Activated gamma-delta T cell treated with anti-CD3 and anti-CD28 coated beads, Interleukin-2, amount 50 U/mL, for 16 hours (primary cell): Measurements from ENCODE around the gene AGA.

ENCODE experiments used
- DNase-seq: peaks from one replicate; pipeline ENCODE4 v3.0.0-alpha.2; 2020; ENCODE audit warnings: low read depth

Gene AGA

DNA sequence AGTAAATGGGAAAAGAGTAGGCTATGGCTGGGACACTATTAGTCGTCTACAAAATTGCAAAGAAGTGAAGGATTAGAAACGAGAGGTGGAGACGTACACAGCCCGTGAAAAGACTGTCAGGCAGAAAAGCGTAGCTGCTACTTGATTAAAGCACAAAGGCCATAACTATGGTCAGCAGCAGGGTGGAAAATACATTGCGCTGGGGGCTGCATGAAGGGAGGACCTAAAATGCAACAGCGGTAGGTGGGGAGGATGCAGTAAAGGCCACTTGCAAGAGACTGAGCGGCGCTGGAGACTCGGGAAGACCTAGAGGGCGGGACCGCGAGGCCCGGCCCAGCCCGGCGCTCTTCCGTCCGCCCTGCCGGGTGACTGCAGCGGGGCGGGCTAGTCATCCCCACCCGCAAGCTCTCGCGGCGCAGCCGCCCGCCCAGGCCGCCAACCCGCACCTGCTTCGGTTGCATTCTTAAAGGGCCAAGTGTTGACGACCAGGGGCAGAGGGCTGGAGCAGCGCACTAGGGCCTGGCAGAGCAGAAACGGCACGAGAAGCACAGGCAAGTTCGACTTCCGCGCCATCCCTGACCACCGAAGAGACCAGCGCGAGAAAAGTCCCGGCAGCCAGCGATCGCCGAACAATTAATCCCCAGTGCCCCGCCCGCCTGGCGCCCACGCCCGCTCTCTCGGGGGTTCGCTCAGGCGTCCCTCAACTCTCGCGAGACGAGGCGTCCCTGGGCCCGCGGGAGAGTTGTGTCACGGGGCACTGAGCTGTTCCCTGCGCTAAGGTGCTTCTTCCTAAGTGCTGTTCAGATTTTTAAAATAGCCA is at the start of gene AGA:
AGA (minus strand) TSS at position 635 of the 820 bp plus-strand sequence; CDS start at position 573, 62 bp downstream.
- DNase-seq = peak; percentile 94

GRCh38 chr4:177492022-177492421 is 49.8 kb upstream of the AGA start:
- DNase-seq = no peak

- DNase-seq = no peak
Measured at GRCh38 chr4:177490769-177491168, 48.5 kb upstream of the AGA start.

- DNase-seq = no peak
Measured at GRCh38 chr4:177489471-177490246, 47.4 kb upstream of the AGA start.

DNA sequence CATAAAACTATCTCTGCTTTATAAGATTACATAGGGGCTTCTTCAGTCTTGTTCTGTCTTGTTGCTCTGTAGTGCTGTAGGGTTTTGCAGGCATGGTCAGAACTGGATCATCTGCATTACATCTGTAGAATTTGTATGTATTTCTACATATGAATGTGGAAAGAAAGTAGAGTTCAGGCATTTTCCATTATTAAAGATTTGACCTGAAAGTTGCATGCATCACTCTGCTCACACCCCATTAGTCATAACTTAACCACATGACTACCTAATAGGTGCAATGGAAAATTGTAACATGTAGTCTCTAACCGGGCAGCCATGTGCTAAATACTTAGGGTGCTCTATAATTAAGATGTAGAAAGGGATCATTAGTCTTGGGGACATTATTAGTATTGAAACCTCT is 45.7 kb upstream of the AGA start:
- no peak for DNase-seq

GRCh38 chr4:177485528-177485927 is 43.3 kb upstream of the AGA start:
- DNase-seq = no peak

DNA sequence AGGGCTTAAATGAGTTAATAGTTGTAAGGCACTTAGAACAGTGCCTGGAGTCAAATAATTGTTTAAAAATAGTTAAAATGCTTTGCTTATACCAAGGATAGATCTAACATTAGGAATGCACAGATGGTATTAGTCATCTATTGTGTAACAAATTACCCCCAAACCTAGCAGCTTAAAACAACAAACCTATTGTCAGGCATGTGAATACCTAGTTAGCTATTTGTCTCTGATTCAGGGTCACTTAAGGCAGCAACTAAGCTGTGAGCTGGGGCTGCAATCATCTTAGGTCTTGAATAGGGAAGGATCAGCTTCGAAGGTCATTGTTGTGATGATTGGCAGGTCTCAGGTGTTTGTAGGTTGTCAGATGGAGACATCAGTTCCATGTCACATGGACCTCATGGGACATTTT is 42.4 kb upstream of the AGA start:
- no peak for DNase-seq

DNA sequence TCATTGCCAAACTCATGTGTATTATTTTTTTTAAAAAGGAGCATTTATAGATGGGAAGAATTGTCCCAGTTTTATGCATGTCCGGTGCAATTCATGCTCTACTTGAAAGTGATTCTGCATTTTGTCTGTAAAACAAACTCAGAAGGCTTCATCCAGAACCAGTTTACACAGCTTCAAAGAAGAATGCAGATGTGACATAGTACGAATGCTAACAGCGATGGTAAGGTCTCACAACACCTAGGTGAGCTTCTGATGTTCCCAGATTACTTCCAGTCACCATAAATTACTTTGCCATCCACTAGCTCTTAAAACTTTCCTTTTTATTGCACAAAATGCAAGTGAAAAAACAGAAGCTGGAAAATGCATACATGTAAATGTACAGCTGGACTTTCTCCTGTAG is 41.5 kb upstream of the AGA start:
- DNase-seq = no peak

DNA sequence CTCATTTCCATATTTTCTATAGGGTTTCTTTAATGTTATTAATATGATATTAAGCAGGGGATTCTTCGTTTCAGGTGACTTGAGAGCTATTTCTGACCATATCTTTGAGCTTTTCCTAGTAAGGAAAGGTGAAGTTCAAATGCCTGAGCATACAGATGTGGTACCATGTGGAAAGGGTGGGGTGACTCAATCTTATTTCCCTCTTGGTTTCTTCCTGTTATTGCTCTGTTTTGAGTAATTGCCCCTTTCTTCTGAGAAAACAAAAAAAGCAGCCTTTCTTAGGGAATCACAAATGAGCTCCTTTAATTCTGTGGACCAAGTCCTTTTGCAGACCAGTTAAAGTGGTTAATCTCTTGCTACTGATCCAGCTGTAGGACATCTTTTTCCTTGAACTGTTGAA is 41.0 kb upstream of the AGA start:
- DNase-seq = no peak

- no peak for DNase-seq
Measured at GRCh38 chr4:177482367-177482766, 40.1 kb upstream of the AGA start.

DNA sequence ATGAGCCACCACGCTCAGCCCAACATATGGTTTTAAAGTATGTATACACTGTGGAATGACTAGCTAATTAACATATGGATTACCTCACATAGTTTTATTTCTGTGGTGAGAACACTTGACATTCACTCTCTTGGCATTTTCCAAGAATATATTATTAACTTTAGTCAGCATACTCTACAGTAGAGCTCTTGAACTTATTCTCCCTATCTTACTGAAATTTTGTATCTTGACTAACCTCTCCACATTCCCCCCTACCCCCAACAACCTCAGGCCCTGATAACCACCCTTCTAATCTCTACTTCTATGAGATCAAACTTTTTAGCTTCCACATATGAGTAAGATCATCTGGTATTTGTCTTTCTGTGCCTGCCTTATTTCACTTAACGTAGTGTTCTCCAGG is 38.6 kb upstream of the AGA start:
- DNase-seq = no peak

DNA sequence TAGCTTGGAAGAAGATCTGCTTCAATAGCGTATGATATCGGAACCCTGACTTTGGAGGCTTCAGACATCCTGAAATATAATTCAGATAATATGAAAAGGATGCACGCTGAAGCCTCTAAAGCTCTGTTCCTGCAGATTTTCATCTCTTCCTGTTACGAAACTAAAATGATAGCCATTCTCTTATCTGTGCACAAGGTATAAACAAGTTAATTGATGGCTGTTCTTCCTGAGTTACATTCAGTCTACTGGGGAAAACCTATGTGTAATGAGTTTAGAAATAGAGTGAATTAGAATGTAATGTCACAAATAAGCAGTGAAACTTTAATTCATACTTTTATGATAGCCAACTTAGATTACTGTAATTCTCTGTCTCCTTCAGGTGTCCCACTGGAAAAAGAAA is 36.8 kb upstream of the AGA start:
- no peak for DNase-seq

DNA sequence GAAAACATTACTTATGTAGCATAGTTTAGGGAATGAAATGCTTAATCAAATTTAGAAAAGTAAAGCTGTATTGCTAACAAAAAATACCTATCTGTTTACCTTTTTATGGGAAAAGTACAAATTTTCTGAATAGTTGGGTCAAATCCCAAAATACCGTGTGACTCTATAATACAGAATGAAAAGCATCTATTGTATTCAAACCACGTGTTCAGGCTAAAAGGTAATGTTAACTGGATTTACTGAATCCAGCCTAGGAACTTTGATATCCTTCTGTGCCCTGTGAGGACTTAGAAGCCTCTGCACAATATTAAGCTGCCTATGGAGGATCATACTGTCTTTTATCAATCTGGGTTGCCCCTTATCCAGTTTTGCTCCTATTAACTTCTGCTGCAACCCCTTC is 36.3 kb upstream of the AGA start:
- DNase-seq = no peak

- no peak for DNase-seq
Measured at GRCh38 chr4:177473991-177474390, 31.8 kb upstream of the AGA start.

DNA sequence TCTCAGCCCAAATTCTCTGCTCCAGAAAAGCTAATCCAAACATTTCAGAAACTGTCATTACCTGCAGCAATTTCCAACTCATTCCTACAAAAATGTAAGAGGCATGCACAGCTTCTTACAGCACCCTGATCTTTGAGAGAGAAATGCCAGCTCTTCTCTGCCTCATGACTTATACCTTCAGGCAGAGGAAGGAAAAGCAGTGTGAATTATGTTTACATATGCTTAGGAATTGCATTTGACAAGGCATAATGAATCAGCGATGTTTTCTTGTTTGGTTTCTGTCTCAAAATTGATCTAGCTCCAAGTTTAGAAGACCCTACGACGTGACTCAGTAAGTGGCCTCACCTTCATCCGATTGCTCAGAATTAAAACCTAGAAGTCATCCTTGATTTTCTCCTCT is 21.8 kb upstream of the AGA start:
- DNase-seq = no peak

GRCh38 chr4:177461606-177462005 is 19.4 kb upstream of the AGA start:
- no peak for DNase-seq

DNA sequence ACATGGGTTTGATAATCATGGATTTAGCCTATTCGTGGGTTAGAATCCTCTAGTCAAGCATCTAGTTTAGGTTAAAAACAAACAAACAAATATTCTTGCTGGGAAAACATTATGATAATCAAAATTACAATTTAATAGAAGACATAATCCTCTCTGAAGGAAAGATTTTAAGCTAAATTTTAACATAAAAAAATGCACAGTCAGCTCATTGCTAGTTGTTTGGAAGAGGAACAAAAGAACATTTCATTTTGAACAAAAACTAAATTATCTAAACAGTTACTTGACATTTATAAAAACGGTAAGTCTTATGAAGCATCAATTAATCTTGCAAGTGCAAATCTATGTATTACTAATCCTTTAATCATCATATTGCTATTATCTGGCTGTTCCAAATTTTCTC is 18.2 kb upstream of the AGA start:
- no peak for DNase-seq

DNA sequence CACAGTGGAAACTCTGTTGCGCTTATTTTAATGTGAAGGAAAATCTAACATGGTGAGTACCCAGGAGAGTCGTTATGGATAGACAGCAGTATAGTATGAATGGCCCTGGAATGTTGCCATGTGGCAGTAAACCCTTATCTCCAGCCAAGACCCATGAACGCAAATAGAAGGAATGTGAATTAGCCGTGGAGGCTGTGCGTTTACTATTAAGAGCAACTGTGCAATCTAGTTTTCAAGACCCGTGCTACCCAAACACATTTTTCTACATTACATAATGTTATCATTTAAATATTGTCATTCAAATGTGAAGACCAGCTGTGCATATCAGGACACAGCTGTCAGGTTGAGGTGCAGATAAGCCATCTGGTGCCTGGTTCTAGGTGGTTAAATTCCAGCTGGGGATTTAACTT is 13.3 kb upstream of the AGA start:
- DNase-seq = no peak

GRCh38 chr4:177453116-177453515 is 10.9 kb upstream of the AGA start:
- no peak for DNase-seq

- DNase-seq = no peak
Measured at GRCh38 chr4:177451108-177451500, 8.9 kb upstream of the AGA start.

DNA sequence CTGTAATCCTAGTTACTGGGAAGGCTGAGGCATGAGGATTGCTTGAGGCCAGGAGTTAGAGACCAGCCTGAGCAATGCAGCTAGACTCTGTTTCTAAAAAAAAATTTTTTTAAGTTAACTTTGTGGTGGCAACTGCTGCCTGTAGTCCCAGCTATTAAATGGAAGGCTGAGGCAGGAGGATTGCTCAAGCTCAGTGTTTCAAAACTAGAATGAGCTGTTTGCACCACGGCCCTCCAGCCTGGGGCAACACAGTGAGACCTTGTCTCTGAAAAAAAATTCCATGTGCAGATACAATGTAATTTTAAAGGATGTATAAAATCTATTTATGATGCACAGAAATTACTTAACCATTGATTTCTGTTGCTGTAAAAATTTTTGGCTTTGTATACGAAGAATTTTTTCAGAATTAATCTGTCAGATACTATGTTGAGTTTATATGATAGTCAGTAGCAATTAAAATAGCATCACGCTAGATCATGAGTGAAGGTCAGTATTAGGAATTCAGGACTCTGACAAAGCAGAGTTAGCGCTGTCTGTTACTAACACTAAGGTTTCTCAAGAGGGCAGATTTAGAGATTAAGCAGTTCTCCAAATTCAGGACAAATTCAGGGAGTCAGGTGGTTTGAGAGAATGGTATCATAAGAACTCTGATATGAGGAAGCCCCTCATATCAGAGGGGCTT is 8.3 kb upstream of the AGA start:
- no peak for DNase-seq

- DNase-seq = no peak
Measured at GRCh38 chr4:177448850-177449249, 6.6 kb upstream of the AGA start.

DNA sequence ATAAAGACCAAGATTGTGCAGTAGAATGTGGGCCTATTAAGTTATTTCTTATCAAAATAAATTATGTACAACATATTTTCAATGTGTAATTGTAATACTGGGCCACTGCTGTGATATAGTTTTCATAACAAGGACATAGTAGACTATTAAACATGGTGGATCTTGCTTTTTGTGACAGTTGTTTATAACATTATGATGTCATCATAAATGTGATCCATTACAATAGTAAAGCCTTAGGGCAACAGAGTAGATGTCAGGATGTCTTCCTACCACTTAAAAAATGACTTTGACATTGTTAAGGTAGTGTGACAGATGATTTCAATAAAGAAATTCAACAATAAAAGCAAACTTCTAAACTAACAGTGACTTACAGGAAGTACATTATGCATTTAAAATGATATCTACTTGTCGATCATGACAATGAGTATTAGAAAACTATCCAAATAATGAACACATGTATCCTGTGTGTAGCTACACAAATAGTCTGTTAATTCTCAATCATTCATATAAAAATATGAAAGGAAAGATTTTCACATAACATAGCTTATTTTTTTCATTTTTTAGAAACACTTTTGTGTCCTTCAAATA is 5.3 kb upstream of the AGA start:
- DNase-seq = no peak
